H1 (cell line): ENCODE measurements around the gene KLF2. TPM values are rescaled to one million over a fixed set of nuclear protein-coding genes. Genes with fewer than 3 reads are reported as not detected.

Experiments
- CTCF ChIA-PET: fragments of 300-600 bp; sonication (Branson Sonifier 250); formaldehyde crosslinking; loops from one replicate; lab custom pipeline; 2021; ENCODE audit not compliant: partially characterized antibody; lab: Charles Lee
- POLR2A ChIA-PET: fragments of 300-600 bp; sonication (Branson Sonifier 250); formaldehyde crosslinking; loops from one replicate; lab custom pipeline; 2021; ENCODE audit warnings: inconsistent platforms; ENCODE audit not compliant: partially characterized antibody; lab: Charles Lee
- DNase-seq, 2 experiments: peaks; one replicate each; pipeline versions ENCODE4 v3.0.0 to v3.0.0-alpha.2; 2010 to 2022; ENCODE audit warnings: low spot score in 2 of 2, low read depth in 1 of 2, mixed read lengths in 1 of 2
- FAIRE-seq: peaks from 2 replicates; lab custom pipeline; 2011; peaks lifted over from hg19 to GRCh38; lab: Jason Lieb, UNC
- H2AFZ ChIP-seq: 2 replicates; pipeline ENCODE4 v1.8.1; 2012; ENCODE audit warnings: low read length, inconsistent platforms
- H2AK5ac ChIP-seq: 2 replicates; pipeline ENCODE4 v1.6.1; 2013; ENCODE audit warnings: low read depth, low read length
- H2BK120ac ChIP-seq: replicated peaks from 2 replicates; pipeline ENCODE3; 2013; ENCODE audit warnings: low read depth, low read length, inconsistent platforms
- H2BK12ac ChIP-seq: 2 replicates; pipeline ENCODE4 v1.6.1; 2013; ENCODE audit warnings: low read depth, low read length
- H2BK15ac ChIP-seq: 2 replicates; pipeline ENCODE4 v1.6.1; 2013; ENCODE audit warnings: low read length
- H2BK20ac ChIP-seq: 2 replicates; pipeline ENCODE4 v1.6.1; 2013; ENCODE audit warnings: low read length
- H2BK5ac ChIP-seq: 2 replicates; pipeline ENCODE4 v1.6.1; 2013; ENCODE audit warnings: low read depth, low read length
- H3K14ac ChIP-seq: 2 replicates; pipeline ENCODE4 v1.6.1; 2013; ENCODE audit warnings: inconsistent platforms; ENCODE audit not compliant: insufficient read length
- H3K18ac ChIP-seq: 2 replicates; pipeline ENCODE4 v1.6.1; 2013; ENCODE audit warnings: low read length; ENCODE audit errors: extremely low read depth
- H3K23ac ChIP-seq: 2 replicates; pipeline ENCODE4 v1.6.1; 2013; ENCODE audit warnings: inconsistent platforms; ENCODE audit not compliant: insufficient read length
- H3K23me2 ChIP-seq: 2 replicates; pipeline ENCODE4 v1.6.1; 2013; ENCODE audit warnings: low read depth, low read length
- H3K27ac ChIP-seq: 2 replicates; pipeline ENCODE4 v1.6.1; 2011; ENCODE audit warnings: low read depth, low read length, inconsistent platforms
- H3K27me3 ChIP-seq, 4 experiments: replicated peaks in 1 of 4; 1 replicate in 1 of 4; 2 replicates in 3 of 4; pipeline versions ENCODE4 v1.6.1 to v1.8.1; 2011 to 2013; ENCODE audit warnings: low read length in 3 of 4, mild to moderate bottlenecking in 3 of 4, inconsistent platforms in 2 of 4, mixed read lengths in 2 of 4, moderate library complexity in 1 of 4; ENCODE audit not compliant: control insufficient read depth in 3 of 4, insufficient read depth in 3 of 4; ENCODE audit errors: extremely low read depth in 1 of 4
- H3K36me3 ChIP-seq, 4 experiments: 2 replicates each; pipeline versions ENCODE4 v1.6.1 to v1.8.1; 2011 to 2013; ENCODE audit warnings: mild to moderate bottlenecking in 4 of 4, low read length in 3 of 4, moderate library complexity in 2 of 4, control low read depth in 1 of 4, inconsistent platforms in 1 of 4; ENCODE audit not compliant: insufficient read depth in 4 of 4, control insufficient read depth in 2 of 4
- H3K4ac ChIP-seq: replicated peaks from 2 replicates; pipeline ENCODE3; 2013; ENCODE audit warnings: low read length, low read depth, mixed read lengths, inconsistent platforms; ENCODE audit not compliant: insufficient read length
- H3K4me1 ChIP-seq, 4 experiments: replicated peaks in 1 of 4; 1 replicate in 1 of 4; 2 replicates in 3 of 4; pipeline versions ENCODE4 v1.6.1 to v1.8.1; 2011 to 2013; ENCODE audit warnings: low read length in 3 of 4, inconsistent platforms in 2 of 4, mixed read lengths in 1 of 4; ENCODE audit not compliant: insufficient read depth in 4 of 4, control insufficient read depth in 3 of 4
- H3K4me2 ChIP-seq, 2 experiments: 2 replicates each; pipeline versions ENCODE4 v1.6.1 to v1.8.1; 2011 to 2013; ENCODE audit warnings: low read depth in 2 of 2, low read length in 2 of 2, control low read depth in 1 of 2, inconsistent platforms in 1 of 2, mild to moderate bottlenecking in 1 of 2; ENCODE audit not compliant: insufficient read depth in 1 of 2
- H3K4me3 ChIP-seq, 4 experiments: fragments of 200-600, 300-600 bp in 1 of 4; sonication (generic), shearing (Covaris generic), sonication (Bioruptor Twin) in 1 of 4; 2 replicates each; pipeline versions ENCODE4 v1.5.1 to v1.8.1; 2011 to 2016; ENCODE audit warnings: low read length in 4 of 4, low read depth in 3 of 4, control low read depth in 2 of 4, inconsistent platforms in 2 of 4, mild to moderate bottlenecking in 2 of 4, mixed read lengths in 1 of 4, moderate library complexity in 1 of 4; ENCODE audit not compliant: insufficient read depth in 2 of 4; ENCODE audit errors: extremely low read depth in 1 of 4
- H3K56ac ChIP-seq: replicated peaks from 2 replicates; pipeline ENCODE3; 2013; ENCODE audit warnings: low read depth, mild to moderate bottlenecking, mixed read lengths, low read length, inconsistent platforms; ENCODE audit not compliant: insufficient read length
- H3K79me1 ChIP-seq: 2 replicates; pipeline ENCODE4 v1.6.1; 2013; ENCODE audit warnings: low read depth, low read length, control low read depth
- H3K79me2 ChIP-seq, 2 experiments: 2 replicates each; pipeline versions ENCODE4 v1.6.1 to v1.8.1; 2012 to 2013; ENCODE audit warnings: low read length in 2 of 2, mild to moderate bottlenecking in 2 of 2, inconsistent platforms in 1 of 2; ENCODE audit not compliant: insufficient read depth in 2 of 2, control insufficient read depth in 1 of 2
- H3K9ac ChIP-seq, 4 experiments: replicated peaks in 1 of 4; 1 replicate in 1 of 4; 2 replicates in 3 of 4; pipeline versions ENCODE4 v1.6.1 to v1.8.1; 2011 to 2013; ENCODE audit warnings: low read depth in 3 of 4, low read length in 3 of 4, control low read depth in 2 of 4, mild to moderate bottlenecking in 2 of 4, moderate library complexity in 2 of 4, inconsistent platforms in 1 of 4; ENCODE audit errors: extremely low read depth in 1 of 4
- H3K9me3 ChIP-seq, 2 experiments: 2 replicates each; pipeline versions ENCODE4 v1.6.1 to v1.8.1; 2012 to 2013; ENCODE audit warnings: mild to moderate bottlenecking in 2 of 2, moderate library complexity in 2 of 2, control low read depth in 1 of 2, inconsistent platforms in 1 of 2, low read depth in 1 of 2, low read length in 1 of 2, mixed read lengths in 1 of 2; ENCODE audit not compliant: insufficient read depth in 2 of 2
- H4K20me1 ChIP-seq, 2 experiments: replicated peaks in 1 of 2; 2 replicates each; pipeline versions ENCODE3 to v1.8.1; 2011 to 2013; ENCODE audit warnings: inconsistent platforms in 2 of 2, low read length in 2 of 2, mild to moderate bottlenecking in 1 of 2; ENCODE audit not compliant: insufficient read depth in 2 of 2, control insufficient read depth in 1 of 2
- H4K5ac ChIP-seq: 2 replicates; pipeline ENCODE4 v1.6.1; 2013; ENCODE audit warnings: low read length, low read depth, mixed read lengths, inconsistent platforms; ENCODE audit not compliant: insufficient read length
- H4K8ac ChIP-seq: 2 replicates; pipeline ENCODE4 v1.8.0; 2013; ENCODE audit warnings: mild to moderate bottlenecking, moderate library complexity, low read length, inconsistent platforms; ENCODE audit not compliant: insufficient read depth; ENCODE audit errors: extremely low read depth
- H4K91ac ChIP-seq: replicated peaks from 2 replicates; pipeline ENCODE3; 2013; ENCODE audit warnings: low read length, mixed read lengths, inconsistent platforms; ENCODE audit not compliant: insufficient read length
- ASH2L ChIP-seq: fragments of 200-600, 300-600 bp; sonication (generic); IDR thresholded peaks from one replicate; pipeline ENCODE4 v1.7.1; 2017; ENCODE audit warnings: low read length
- ATF2 ChIP-seq: IDR thresholded peaks from 2 replicates; pipeline ENCODE4 v1.6.1; 2012; ENCODE audit warnings: low read length, inconsistent platforms
- ATF3 ChIP-seq: IDR thresholded peaks from 2 replicates; pipeline ENCODE4 v1.6.1; 2011; ENCODE audit warnings: low read depth, mild to moderate bottlenecking, low read length; ENCODE audit not compliant: insufficient read depth
- KDM1A ChIP-seq: fragments of 200-600, 300-600 bp; sonication (generic); IDR thresholded peaks from 2 replicates; pipeline ENCODE4 v1.7.1; 2016; ENCODE audit warnings: mild to moderate bottlenecking, low read length, borderline replicate concordance
- PHF8 ChIP-seq: fragments of 200-600 bp; sonication (generic); conservative IDR thresholded peaks from 2 replicates; pipeline ENCODE4 v1.7.1; 2012; ENCODE audit warnings: low read depth, mild to moderate bottlenecking, inconsistent platforms, low read length, moderate library complexity
- POLR2A ChIP-seq, 2 experiments: IDR thresholded peaks; 1 replicate in 1 of 2; 2 replicates in 1 of 2; pipeline ENCODE4 v1.6.1; 2011; ENCODE audit warnings: low read depth in 2 of 2, low read length in 2 of 2, mild to moderate bottlenecking in 2 of 2; ENCODE audit errors: control extremely low read depth in 1 of 2
- RBBP5 ChIP-seq: IDR thresholded peaks from 2 replicates; pipeline ENCODE4 v1.7.1; 2012; ENCODE audit warnings: low read depth, mild to moderate bottlenecking, inconsistent platforms, low read length, moderate library complexity, borderline replicate concordance
- RNF2 ChIP-seq: fragments of 200-900, 300-1000 bp; sonication (generic); IDR thresholded peaks from 2 replicates; pipeline ENCODE4 v1.7.1; 2016; ENCODE audit warnings: borderline replicate concordance, low read depth, mild to moderate bottlenecking, antibody characterized with exemption, low read length; ENCODE audit not compliant: poor library complexity, severe bottlenecking; ENCODE audit errors: missing control alignments
- SP2 ChIP-seq: IDR thresholded peaks from 2 replicates; pipeline ENCODE4 v1.6.1; 2012; ENCODE audit warnings: mild to moderate bottlenecking, low read length, inconsistent platforms
- TAF7 ChIP-seq: optimal IDR thresholded peaks from 2 replicates; pipeline ENCODE3; 2011; ENCODE audit warnings: low read depth, mild to moderate bottlenecking, inconsistent platforms, low read length, moderate library complexity, borderline replicate concordance
- TCF12 ChIP-seq: IDR thresholded peaks from 2 replicates; pipeline ENCODE4 v1.6.1; 2011; ENCODE audit warnings: low read depth, mild to moderate bottlenecking, low read length
- YY1 ChIP-seq: IDR thresholded peaks from 2 replicates; pipeline ENCODE4 v1.6.1; 2011; ENCODE audit warnings: low read depth, mild to moderate bottlenecking, low read length
- WGBS, 2 experiments: shearing (Covaris generic) in 1 of 2; methylation state at CpG; one replicate each; pipeline versions ENCODE4 v1.1.6 to v1.1.7; 2013 to 2015; ENCODE audit warnings: low lambda C conversion rate in 2 of 2, mixed read lengths in 2 of 2, inconsistent platforms in 1 of 2, low coverage in 1 of 2, missing lambda C conversion rate in 1 of 2; ENCODE audit not compliant: insufficient replicate concordance in 2 of 2, insufficient coverage in 1 of 2, insufficient read length in 1 of 2; ENCODE audit errors: extremely low coverage in 1 of 2, missing lambda C conversion rate in 1 of 2; 5-methylcytosine and 5-hydroxymethylcytosine counted together
- polyA plus RNA-seq, 7 experiments: library from polyadenylated mRNA; depleted of rRNA in 3 of 7; stranded (reverse) in 5 of 7; unstranded in 2 of 7; fragments of >200 nt in 5 of 7; fragments of 200-250 nt in 2 of 7; gene quantifications; 1 replicate in 5 of 7; 2 replicates in 1 of 7; 4 replicates in 1 of 7; pipeline versions ENCODE4 v1.2.1 to v1.2.3, GENCODE V29; 2011 to 2013; ENCODE audit warnings: missing spikeins in 2 of 7, mixed read lengths in 2 of 7
- total RNA-seq: library from RNA; stranded (reverse); fragmentation: NEBNext Ultra II Directional; extraction: Animal tissue kit (Norgen Biotek cat#: 25700); gene quantifications from 2 replicates; pipeline ENCODE4 v1.2.1, GENCODE V29; 2021

Gene KLF2
- total and polyA plus RNA-seq, 2 of the 8 experiments (the other 6 are each of a cell fraction or from before 2014, with no cell fraction given): 0.19 to 0.33 TPM

- Histone ChIP-seq H2BK15ac (no peak overlapping the region), H3K4me3 (no peak overlapping the region), H2BK20ac (no peak overlapping the region), H2AK5ac (0 out of 2 replicates have a peak overlapping the region, but pooled peaks have one; percentile 13), H3K14ac (no peak overlapping the region), H3K56ac (no peak overlapping the region), H3K9ac (no peak overlapping the region), H2BK120ac (no peak overlapping the region), H4K8ac (no peak overlapping the region), H3K4ac (no peak overlapping the region), H3K27ac (no peak overlapping the region), H2AFZ (no peak overlapping the region), H3K36me3 (no peaks in the 10 kb centered on the region; a peak in 3 of 8 replicates), H3K4me2 (no peak overlapping the region), H4K20me1 (peaks cover 1 to 10% of the 10 kb centered on the region in 2 experiments), H3K4me1 (peaks cover 0 to 6% (median 2%) of the 10 kb centered on the region in 4 experiments; a peak in 3 of 7 replicates), H2BK12ac (no peak overlapping the region), H3K9me3 (no peaks in the 10 kb centered on the region), H3K79me2 (no peaks in the 10 kb centered on the region), H2BK5ac (no peak overlapping the region), H4K5ac (no peak overlapping the region), H3K23me2 (0 out of 2 replicates have a peak, but pooled peaks cover 7% of the 10 kb centered on the region), H3K23ac (no peak overlapping the region), H3K18ac (no peak overlapping the region), H3K79me1 (peaks cover 6% of the 10 kb centered on the region), H4K91ac (no peak overlapping the region), H3K27me3 (no peaks in the 10 kb centered on the region)
- POLR2A ChIA-PET: interaction anchor here (0.9 to 1.2 kb wide), 2 partner anchors 11 to 19 kb away, joined by 3 read pairs; no protein-coding TSS in a partner anchor
- FAIRE-seq (no peak), DNase-seq (no peak)
- 85% methylated on average over 9 of the region's 9 CpGs; no CpG with 5 or more reads in 1 of the 2 experiments for WGBS, 2 experiments
- CTCF ChIA-PET: interaction anchor here (1.0 to 6.0 kb wide), 4 partner anchors 11 to 27 kb away, joined by 4 to 37 read pairs (median 4); no protein-coding TSS in a partner anchor
- TF ChIP-seq RNF2 (no peak), TCF12 (no peak), TAF7 (no peak), ATF2 (no peak), PHF8 (no peak), KDM1A (no peak), ATF3 (no peak), RBBP5 (no peak), SP2 (no peak), YY1 (no peak), ASH2L (no peak), POLR2A (IDR thresholded peaks at IDR 0.05; ENCODE audit: control extremely low read depth in 1 of 2, low read depth in 2 of 2, low read length in 2 of 2) (no peak)
These were observed 41.4 kb downstream of the KLF2 start for GRCh38 chr19:16366056-16366432.
